HG02970 (cell line): ENCODE data around the gene SBK3.

Experiments used
- ATAC-seq: cut with Tn5 transposase; IDR thresholded peaks from one replicate; pipeline ENCODE4 v1.9.1; 2021; ENCODE audit warnings: mild to moderate bottlenecking, moderate library complexity, moderate number of reproducible peaks; ENCODE audit not compliant: unreplicated experiment, low FRiP score

The SBK3 gene

DNA sequence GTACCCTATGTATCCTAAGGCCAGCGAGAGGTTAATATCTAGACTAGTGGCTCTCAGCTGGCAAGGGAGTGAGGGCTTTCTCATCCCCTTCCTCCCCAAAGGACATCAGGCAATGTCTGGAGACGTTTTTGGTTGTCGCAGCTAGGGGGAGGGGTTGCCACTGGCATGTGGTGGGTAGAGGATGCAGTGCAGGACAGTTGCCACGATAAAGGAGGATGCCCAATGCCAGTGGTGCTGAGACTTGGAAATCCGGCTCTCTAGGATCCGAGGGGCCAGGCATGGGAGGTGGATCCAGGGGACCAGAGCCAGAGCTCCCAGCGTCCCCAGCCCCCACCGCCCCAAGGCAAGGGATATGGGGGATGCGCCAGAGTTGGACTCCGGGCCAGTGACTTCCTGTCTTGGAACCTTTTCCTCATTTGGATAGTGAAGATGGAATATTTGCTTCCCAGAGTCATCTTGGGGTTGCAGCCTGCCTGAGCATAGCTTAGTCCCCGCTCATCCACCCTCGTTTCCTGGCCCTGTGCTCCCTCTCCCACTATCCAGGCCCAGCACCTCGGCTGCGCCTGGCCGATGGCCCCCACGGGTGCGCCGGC is 52.2 kb downstream of the SBK3 start:
- no peak for ATAC-seq

DNA sequence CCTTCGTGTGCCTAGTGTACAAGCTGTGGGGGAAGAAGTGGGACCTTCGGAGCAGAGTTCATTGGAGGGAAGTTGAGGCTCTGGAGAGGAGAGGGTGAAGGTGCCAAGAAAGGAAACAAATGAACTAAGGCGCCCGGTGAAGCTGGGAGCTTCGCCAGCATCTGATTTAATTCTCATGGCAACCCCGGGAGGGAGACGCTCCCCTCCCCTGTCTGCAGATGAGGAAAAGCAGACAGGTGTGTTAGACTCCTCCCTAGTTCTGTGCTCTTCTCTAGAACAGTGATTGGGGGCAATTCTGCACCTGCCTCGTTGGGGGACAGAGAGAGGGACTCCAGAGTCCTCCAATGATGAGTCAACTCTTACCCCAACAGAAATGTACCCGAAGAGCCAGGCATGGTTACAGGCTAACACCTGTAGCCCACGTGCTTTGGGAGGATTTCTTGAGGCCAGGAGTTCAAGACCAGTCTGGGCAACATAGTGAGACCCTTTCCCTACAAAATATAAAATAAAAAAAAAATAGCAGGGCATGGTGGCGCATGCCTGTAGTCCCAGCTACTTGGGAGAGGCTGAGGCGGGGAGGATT is 52.9 kb downstream of the SBK3 start:
- no peak for ATAC-seq

DNA sequence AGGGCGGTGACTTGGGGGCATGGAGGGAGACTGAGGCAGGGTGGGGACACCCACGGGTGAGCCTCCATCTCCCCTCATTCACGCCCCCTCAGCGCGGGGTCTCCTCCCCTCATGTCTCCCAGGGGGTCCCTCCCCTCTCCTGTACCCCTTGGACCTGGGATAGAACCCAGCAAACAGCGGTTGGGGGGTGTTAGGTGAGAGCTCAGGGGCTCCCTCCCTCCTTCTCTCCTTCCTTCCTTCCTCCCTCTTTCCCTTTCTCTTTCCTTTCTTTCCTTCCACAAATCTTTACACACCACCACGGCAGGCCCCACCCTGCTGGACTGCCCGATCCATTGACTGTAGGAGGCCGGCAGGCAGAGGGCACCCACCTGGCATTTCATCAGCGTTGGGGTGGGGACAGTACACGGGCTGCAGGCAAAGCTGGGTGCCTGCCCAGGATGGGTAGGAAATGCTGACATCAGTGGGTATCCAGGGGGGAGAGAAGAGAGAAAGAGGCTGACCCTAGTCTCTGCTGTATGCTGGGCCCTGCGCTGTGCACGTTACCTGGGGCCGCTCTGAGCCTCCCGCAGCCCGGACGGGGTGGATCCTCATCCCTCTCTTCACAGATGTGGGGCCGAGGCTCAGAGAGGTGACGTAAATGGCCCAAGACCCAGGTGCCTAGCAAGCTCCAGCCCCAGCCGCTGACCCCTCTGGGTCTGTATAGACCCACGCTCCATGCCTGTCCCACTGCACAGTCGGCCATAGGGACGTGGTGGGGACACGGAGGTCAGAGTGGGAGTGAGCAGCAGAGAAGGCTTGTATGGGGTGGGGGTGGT is 53.6 kb downstream of the SBK3 start:
- no peak for ATAC-seq
